ENCODE measurements around the gene AWAT2. TPM values are rescaled to one million over a fixed set of nuclear protein-coding genes. Genes with fewer than 3 reads are reported as not detected.

AWAT2 gene
- total RNA-seq, 2 donors from 2014 or later = not detected

DNA sequence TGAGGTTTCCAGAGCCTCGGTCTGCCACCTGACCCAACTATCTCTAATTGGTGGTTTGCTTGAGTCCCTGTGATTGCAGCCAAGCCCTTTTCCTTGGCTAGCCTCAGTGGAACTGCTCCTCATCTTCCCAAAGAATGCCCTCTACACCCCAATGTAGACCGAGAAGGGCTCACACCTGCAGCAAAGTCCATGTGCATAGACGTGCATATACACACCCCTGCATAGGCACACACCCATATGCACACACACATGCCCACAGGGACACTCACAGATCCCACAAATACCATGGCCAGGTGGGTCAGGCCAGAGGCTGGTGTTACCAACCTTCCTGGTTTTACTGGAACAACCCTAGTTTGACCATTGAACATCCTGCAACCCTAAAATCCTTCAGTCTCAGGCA is 332 bp downstream of the AWAT2 start:
- no peaks in the 10 kb centered on the region for H3K4me1 ChIP-seq
- intact Hi-C loops (cut with DNase I) = no loop called here
- no peak overlapping the region for H3K27ac ChIP-seq
- DNase-seq = no peak
- no peaks in the 10 kb centered on the region for H3K36me3 ChIP-seq
- H3K4me3 ChIP-seq = no peak overlapping the region
- H3K27me3 ChIP-seq = no peaks in the 10 kb centered on the region
- TF ChIP-seq, protein P1, sequence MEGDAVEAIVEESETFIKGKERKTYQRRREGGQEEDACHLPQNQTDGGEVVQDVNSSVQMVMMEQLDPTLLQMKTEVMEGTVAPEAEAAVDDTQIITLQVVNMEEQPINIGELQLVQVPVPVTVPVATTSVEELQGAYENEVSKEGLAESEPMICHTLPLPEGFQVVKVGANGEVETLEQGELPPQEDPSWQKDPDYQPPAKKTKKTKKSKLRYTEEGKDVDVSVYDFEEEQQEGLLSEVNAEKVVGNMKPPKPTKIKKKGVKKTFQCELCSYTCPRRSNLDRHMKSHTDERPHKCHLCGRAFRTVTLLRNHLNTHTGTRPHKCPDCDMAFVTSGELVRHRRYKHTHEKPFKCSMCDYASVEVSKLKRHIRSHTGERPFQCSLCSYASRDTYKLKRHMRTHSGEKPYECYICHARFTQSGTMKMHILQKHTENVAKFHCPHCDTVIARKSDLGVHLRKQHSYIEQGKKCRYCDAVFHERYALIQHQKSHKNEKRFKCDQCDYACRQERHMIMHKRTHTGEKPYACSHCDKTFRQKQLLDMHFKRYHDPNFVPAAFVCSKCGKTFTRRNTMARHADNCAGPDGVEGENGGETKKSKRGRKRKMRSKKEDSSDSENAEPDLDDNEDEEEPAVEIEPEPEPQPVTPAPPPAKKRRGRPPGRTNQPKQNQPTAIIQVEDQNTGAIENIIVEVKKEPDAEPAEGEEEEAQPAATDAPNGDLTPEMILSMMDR (IDR thresholded peaks at IDR 0.05) = no peak
- no peak overlapping the region for H3K9ac ChIP-seq (ENCODE audit: low read depth in 2 of 2, low read length in 2 of 2)
- H3K9me3 ChIP-seq = no peaks in the 10 kb centered on the region

DNA sequence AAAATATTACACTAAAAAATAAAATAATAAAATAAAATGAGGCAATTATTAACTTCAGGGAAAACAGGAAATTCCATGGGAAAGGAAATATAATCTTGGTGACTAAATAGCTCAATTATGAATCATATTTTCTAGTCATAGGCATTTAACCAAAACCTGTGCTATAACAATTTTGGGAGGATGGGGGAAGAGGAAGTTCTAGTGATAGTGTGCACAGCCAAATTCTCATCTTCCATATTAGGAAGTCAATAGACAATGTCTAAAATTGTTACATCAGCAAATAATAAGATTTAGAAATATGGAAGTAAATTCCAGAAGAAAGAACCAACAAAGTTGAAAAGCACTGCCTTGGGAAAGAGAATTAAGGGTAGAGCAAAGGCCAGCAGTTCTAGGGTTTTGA is 2.8 kb downstream of the AWAT2 start:
- Histone ChIP-seq H3K36me3 (no peaks in the 10 kb centered on the region), H3K4me1 (no peaks in the 10 kb centered on the region), H3K9ac (ENCODE audit: low read depth in 2 of 2, low read length in 2 of 2) (no peak overlapping the region), H3K27me3 (no peaks in the 10 kb centered on the region), H3K9me3 (no peaks in the 10 kb centered on the region), H3K27ac (no peak overlapping the region), H3K4me3 (no peak overlapping the region)
- DNase-seq = no peak
- intact Hi-C loops (cut with DNase I) = no loop called here
- TF ChIP-seq, protein P1 (IDR thresholded peaks at IDR 0.05) = no peak

DNA sequence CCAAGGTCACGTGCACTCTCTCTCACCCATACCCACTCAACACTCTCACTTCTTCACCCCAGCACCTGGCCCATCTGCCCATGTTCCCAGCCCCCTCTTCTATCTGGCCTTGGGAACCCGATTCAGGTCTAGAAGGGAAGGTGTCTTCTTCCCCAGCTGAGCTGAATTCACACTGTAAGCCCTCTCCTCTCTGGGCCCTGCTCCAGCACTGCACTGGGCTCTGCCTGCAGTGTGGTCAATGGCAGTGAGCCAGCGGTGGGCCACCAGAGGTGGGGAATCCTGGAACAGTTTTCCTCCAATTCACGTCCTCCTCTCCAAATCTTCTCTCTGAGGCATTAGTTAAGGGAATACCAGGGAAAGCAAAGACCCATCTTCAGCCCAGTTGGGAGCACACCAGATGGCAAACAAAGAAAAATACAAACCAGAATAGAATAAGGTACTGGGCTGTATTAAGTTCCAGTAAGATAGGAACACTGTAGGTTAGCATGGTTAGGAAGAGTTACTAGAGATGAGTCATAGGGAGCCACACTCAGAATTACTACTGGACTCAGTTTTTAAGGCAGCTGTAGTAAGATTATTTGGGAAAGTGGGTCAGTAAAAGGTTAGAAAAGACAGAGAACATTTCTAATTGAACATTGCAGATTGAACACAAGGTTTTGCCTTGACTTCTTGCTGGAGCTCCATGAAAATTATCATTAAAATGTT is 5.0 kb downstream of the AWAT2 start:
- no peak overlapping the region for H3K27ac ChIP-seq
- H3K4me3 ChIP-seq = no peak overlapping the region
- H3K9me3 ChIP-seq = no peaks in the 10 kb centered on the region
- no peak overlapping the region for H3K9ac ChIP-seq (ENCODE audit: low read depth in 2 of 2, low read length in 2 of 2)
- H3K36me3 ChIP-seq = no peaks in the 10 kb centered on the region
- TF ChIP-seq, protein P1 (IDR thresholded peaks at IDR 0.05) = no peak
- no peaks in the 10 kb centered on the region for H3K4me1 ChIP-seq
- no peaks in the 10 kb centered on the region for H3K27me3 ChIP-seq
- DNase-seq = no peak
- intact Hi-C loops (cut with DNase I) = no loop called here

DNA sequence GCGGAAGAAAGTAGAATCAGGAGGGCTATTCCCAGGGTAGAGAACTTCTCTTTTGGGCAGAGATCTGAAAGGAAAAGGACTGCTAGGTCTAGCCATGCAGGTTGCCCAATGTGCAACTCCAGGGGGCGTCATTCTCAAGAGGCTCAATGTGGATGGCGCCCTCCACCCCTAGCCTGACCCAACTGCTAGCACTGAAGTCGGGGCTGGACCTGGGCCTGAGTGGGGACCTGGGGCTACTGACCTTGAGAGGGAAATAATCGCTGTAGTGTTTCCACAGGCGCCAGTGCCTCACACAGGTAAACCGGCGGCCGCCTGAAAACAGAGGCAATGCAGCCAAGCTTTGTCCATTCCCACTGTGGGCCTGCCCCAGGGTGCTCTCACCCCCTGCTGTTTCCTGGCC is 6.1 kb downstream of the AWAT2 start:
- Histone ChIP-seq H3K36me3 (no peaks in the 10 kb centered on the region), H3K27ac (no peak overlapping the region), H3K9me3 (no peaks in the 10 kb centered on the region), H3K4me1 (no peaks in the 10 kb centered on the region), H3K4me3 (no peak overlapping the region), H3K9ac (ENCODE audit: low read depth in 2 of 2, low read length in 2 of 2) (no peak overlapping the region), H3K27me3 (no peaks in the 10 kb centered on the region)
- DNase-seq = no peak
- intact Hi-C loops (cut with DNase I) = no loop called here
- TF ChIP-seq, protein P1 (IDR thresholded peaks at IDR 0.05) = no peak

DNA sequence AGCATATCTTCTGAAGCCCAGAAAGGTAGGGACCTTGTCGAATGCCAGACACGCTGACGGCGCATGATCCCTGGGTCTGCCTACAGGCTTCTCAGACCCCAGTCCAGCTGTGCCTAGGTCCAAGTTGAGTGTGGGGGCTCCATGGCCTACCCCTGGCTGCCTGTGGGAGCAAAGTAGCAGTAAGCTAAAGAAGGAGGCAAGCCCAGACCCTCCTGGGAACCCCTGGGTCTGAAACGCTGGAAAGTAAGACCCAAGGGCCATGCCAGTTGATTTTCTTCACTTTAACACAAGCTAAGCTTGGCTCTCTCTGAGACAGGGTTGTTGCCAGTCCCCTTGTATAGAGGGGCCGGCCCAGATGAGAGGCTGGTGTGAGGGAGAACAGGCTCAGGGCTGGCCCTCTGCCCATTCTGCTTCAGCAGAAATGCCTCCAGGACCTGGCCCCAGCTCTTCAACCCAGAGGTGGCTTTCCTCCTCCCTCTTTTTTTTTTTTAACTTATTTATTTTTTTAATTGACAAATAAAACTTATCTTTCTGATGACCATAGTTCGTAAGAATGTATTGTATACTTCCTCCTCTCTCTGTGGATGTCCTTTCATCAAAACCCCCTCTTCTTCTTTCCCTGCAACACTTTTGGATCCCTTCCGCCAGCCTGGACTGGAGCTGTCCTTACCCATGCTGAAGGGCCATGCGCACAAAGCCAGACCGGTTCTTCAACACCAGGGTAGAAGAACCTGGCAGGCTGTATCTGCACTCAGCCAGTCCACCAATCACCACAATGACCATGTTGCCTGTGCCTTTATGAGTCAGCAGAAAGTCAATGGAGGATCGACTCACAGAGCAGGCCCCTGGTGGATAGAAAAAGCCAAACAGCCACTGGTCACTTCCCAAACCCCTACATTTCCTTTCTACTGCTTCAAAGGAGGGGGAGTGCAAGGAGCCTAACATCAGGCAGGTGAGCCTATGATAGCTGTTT is 7.1 kb downstream of the AWAT2 start:
- H3K36me3 ChIP-seq = no peaks in the 10 kb centered on the region
- no peaks in the 10 kb centered on the region for H3K9me3 ChIP-seq
- H3K4me1 ChIP-seq = no peaks in the 10 kb centered on the region
- no peak overlapping the region for H3K27ac ChIP-seq
- H3K9ac ChIP-seq (ENCODE audit: low read depth in 2 of 2, low read length in 2 of 2) = no peak overlapping the region
- intact Hi-C loops (cut with DNase I) = no loop called here
- TF ChIP-seq, protein P1 (IDR thresholded peaks at IDR 0.05) = no peak
- no peaks in the 10 kb centered on the region for H3K27me3 ChIP-seq
- no peak overlapping the region for H3K4me3 ChIP-seq
- DNase-seq = peak; percentile 10

Measured in colonic mucosa (tissue), 4 donors.